Uterus (tissue), 4 donors: ENCODE data around the gene COPS3. TPM values are rescaled to one million over a fixed set of nuclear protein-coding genes. Genes with fewer than 3 reads are reported as not detected.
"Not testable (repeated sequence)": the region's sequence is repeated elsewhere in the genome, so short reads cannot be mapped to it uniquely, and the experiment has no call there.

ENCODE experiments used
- DNase-seq, 2 donors: peaks; one replicate each; pipeline ENCODE4 v3.0.0-alpha.2; 2019 to 2020
- H3K27ac ChIP-seq, 2 donors: fragments of 200-600 bp; sonication (generic); 1 replicate in 1 of 2; 2 replicates in 1 of 2; pipeline ENCODE4 v1.5.1; 2016 to 2018
- H3K27me3 ChIP-seq, 2 donors: fragments of 200-600 bp; sonication (generic); one replicate each; pipeline ENCODE4 v1.5.1; 2018 to 2019; ENCODE audit warnings: control low read depth in 1 of 2
- H3K36me3 ChIP-seq, 2 donors: fragments of 200-600 bp; sonication (generic); one replicate each; pipeline ENCODE4 v1.5.1; 2019; ENCODE audit warnings: control low read depth in 1 of 2
- H3K4me1 ChIP-seq, 2 donors: fragments of 200-600 bp; sonication (generic); one replicate each; pipeline ENCODE4 v1.5.1; 2018 to 2019; ENCODE audit warnings: control low read depth in 1 of 2
- H3K4me3 ChIP-seq, 2 donors: fragments of 200-600 bp; sonication (generic); 1 replicate in 1 of 2; 2 replicates in 1 of 2; pipeline ENCODE4 v1.5.1; 2018 to 2019; ENCODE audit warnings: mild to moderate bottlenecking in 1 of 2
- H3K9me3 ChIP-seq, 2 donors: fragments of 200-600 bp; sonication (generic); one replicate each; pipeline ENCODE4 v1.5.1; 2019; ENCODE audit warnings: control low read depth in 1 of 2
- CTCF ChIP-seq, 4 experiments: fragments of 200-600 bp in 2 of 4; fragments of 450-650 bp in 2 of 4; sonication (generic) in 2 of 4; IDR thresholded peaks; one replicate each; pipeline ENCODE4 v1.5.1; 2016 to 2019; ENCODE audit warnings: antibody characterized with exemption in 4 of 4, mild to moderate bottlenecking in 2 of 4, moderate library complexity in 1 of 4
- POLR2A ChIP-seq, 2 donors: fragments of 450-650 bp; IDR thresholded peaks; one replicate each; pipeline ENCODE4 v1.6.1; 2016; ENCODE audit warnings: antibody characterized with exemption in 2 of 2, mild to moderate bottlenecking in 1 of 2, moderate library complexity in 1 of 2
- intact Hi-C: fragments of 100-400 bp; cut with DNase I; formaldehyde crosslinking; loops from one replicate; pipeline ENCODE4 v1.15.1; 2023; ENCODE audit warnings: low total_unique reads
- total RNA-seq, 4 donors: library from RNA; depleted of rRNA in 3 of 4; stranded (reverse); fragments of >200 nt in 3 of 4; gene quantifications; one replicate each; pipeline versions ENCODE4 v1.1.0 to v1.2.4, GENCODE V29; 2014 to 2023
- donor health status: DM: yes; HTN: yes; CAD: no.

Gene COPS3
- total RNA-seq, 4 donors from 2014 or later, result 13.1 to 83.3 (median 49.4) TPM

GRCh38 chr17:17289086-17289485 lies 8.0 kb upstream of the COPS3 start:
- intact Hi-C loops, result no loop called here
- Histone ChIP-seq H3K36me3 (no peaks in the 10 kb centered on the region), H3K4me1 (no peaks in the 10 kb centered on the region), H3K27me3 (no peaks in the 10 kb centered on the region), H3K27ac (no peak overlapping the region), H3K4me3 (no peak overlapping the region), H3K9me3 (no peaks in the 10 kb centered on the region)
- no peak for DNase-seq
- TF ChIP-seq CTCF (IDR thresholded peaks at IDR 0.05) (no peak), POLR2A (IDR thresholded peaks at IDR 0.05) (no peak)

- no peak for TF ChIP-seq POLR2A (IDR thresholded peaks at IDR 0.05)
- TF ChIP-seq CTCF (IDR thresholded peaks at IDR 0.05), result no peak
- Histone ChIP-seq H3K36me3 (no peaks in the 10 kb centered on the region), H3K4me1 (no peaks in the 10 kb centered on the region), H3K27me3 (no peaks in the 10 kb centered on the region), H3K4me3 (no peak overlapping the region), H3K9me3 (no peaks in the 10 kb centered on the region), H3K27ac (no peak overlapping the region)
- no peak for DNase-seq
- intact Hi-C loops, result no loop called here
Observed at GRCh38 chr17:17285951-17286350, 4.9 kb upstream of the COPS3 start.

GRCh38 chr17:17279316-17279715 lies 1.7 kb downstream of the COPS3 start:
- Histone ChIP-seq H3K36me3 (no peaks in the 10 kb centered on the region), H3K9me3 (no peaks in the 10 kb centered on the region), H3K27me3 (no peaks in the 10 kb centered on the region), H3K27ac (no peak overlapping the region), H3K4me1 (peaks cover 4 to 5% of the 10 kb centered on the region in 2 donors), H3K4me3 (no peak overlapping the region)
- intact Hi-C loops, result no loop called here
- no peak for DNase-seq
- TF ChIP-seq CTCF (IDR thresholded peaks at IDR 0.05) (no peak), POLR2A (IDR thresholded peaks at IDR 0.05) (no peak)

GRCh38 chr17:17277431-17277830 lies 3.6 kb downstream of the COPS3 start:
- H3K9me3 ChIP-seq, intact Hi-C loops, H3K36me3 ChIP-seq, H3K27ac ChIP-seq, DNase-seq, H3K4me3 ChIP-seq, H3K4me1 ChIP-seq, H3K27me3 ChIP-seq: not testable (repeated sequence)

- no peaks in the 10 kb centered on the region for H3K36me3 ChIP-seq
Observed at GRCh38 chr17:17275971-17276370, 5.1 kb downstream of the COPS3 start.

More at GRCh38 chr17:17275971-17276370, 5.1 kb downstream of the COPS3 start:
- no peaks in the 10 kb centered on the region for H3K27me3 ChIP-seq
- no peak overlapping the region for H3K4me3 ChIP-seq
- peaks cover 4 to 5% of the 10 kb centered on the region in 2 donors for H3K4me1 ChIP-seq
- TF ChIP-seq CTCF (IDR thresholded peaks at IDR 0.05) (no peak), POLR2A (IDR thresholded peaks at IDR 0.05) (no peak)
- intact Hi-C loops, result no loop called here
- H3K27ac ChIP-seq, result no peak overlapping the region
- H3K9me3 ChIP-seq, result no peaks in the 10 kb centered on the region
- no peak for DNase-seq
